Esophagus squamous epithelium (tissue), 4 donors: Measurements from ENCODE around the gene HAX1.
"Not testable (repeated sequence)": the region's sequence is repeated elsewhere in the genome, so short reads cannot be mapped to it uniquely, and the experiment has no call there.

Experiments used
- POLR2A ChIP-seq, 4 donors: fragments of 450-650 bp; IDR thresholded peaks; one replicate each; pipeline ENCODE4 v1.6.1; 2017; ENCODE audit warnings: antibody characterized with exemption in 4 of 4, mild to moderate bottlenecking in 4 of 4, moderate library complexity in 3 of 4
- TF ChIP-seq, protein P1 (sequence below), 6 experiments: fragments of 450-650 bp in 4 of 6; fragments of 200-600 bp in 2 of 6; sonication (generic) in 2 of 6; IDR thresholded peaks; one replicate each; pipeline ENCODE4 v1.5.1; 2016 to 2019; ENCODE audit warnings: antibody characterized with exemption in 6 of 6, mild to moderate bottlenecking in 4 of 6, moderate library complexity in 4 of 6

DNA sequence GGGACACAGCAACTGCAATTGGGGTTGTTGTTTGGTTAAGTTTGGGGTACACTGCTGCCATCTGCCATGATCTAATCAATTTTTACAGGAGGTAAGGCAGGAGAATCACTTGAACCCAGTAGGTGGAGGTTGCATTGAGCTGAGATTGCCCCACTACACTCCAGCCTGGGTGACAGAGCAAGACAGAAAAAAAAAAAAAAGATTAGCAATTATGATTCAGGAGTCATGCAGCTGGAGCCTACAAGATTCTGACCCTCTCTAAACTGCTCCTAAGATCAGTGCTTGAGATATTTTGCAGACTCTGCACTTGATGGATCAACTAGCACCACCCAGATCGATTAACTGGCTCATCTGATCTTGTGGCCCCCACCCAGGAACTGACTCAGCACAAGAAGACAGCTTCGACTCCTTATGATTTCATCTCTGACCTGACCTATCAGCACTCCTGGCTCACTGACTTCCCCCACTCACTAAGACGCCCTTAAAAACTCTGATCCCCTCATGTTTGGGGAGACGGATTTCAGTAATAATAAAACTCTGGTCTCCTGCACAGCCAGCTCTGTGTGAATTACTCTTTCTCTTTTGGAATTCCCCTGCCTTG, 35.3 kb downstream of the HAX1 start:
- TF ChIP-seq, protein P1, sequence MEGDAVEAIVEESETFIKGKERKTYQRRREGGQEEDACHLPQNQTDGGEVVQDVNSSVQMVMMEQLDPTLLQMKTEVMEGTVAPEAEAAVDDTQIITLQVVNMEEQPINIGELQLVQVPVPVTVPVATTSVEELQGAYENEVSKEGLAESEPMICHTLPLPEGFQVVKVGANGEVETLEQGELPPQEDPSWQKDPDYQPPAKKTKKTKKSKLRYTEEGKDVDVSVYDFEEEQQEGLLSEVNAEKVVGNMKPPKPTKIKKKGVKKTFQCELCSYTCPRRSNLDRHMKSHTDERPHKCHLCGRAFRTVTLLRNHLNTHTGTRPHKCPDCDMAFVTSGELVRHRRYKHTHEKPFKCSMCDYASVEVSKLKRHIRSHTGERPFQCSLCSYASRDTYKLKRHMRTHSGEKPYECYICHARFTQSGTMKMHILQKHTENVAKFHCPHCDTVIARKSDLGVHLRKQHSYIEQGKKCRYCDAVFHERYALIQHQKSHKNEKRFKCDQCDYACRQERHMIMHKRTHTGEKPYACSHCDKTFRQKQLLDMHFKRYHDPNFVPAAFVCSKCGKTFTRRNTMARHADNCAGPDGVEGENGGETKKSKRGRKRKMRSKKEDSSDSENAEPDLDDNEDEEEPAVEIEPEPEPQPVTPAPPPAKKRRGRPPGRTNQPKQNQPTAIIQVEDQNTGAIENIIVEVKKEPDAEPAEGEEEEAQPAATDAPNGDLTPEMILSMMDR (IDR thresholded peaks at IDR 0.05), result not testable (repeated sequence)
- TF ChIP-seq POLR2A (IDR thresholded peaks at IDR 0.05), result not testable (repeated sequence)
